Measurements from ENCODE around the gene USP32. TPM values are rescaled to one million over a fixed set of nuclear protein-coding genes. Genes with fewer than 3 reads are reported as not detected.

Gene USP32
- total RNA-seq, 2 experiments from 2014 or later = 35.8 to 40.1 TPM

GRCh38 chr17:60163108-60163784, 228.7 kb downstream of the USP32 start:
- ChIA-PET POLR2A (no interaction called here), CTCF (no interaction called here)
- H3K27ac Mint-ChIP-seq = no peak overlapping the region
- H3K27me3 Mint-ChIP-seq = peaks cover 3% of the 10 kb centered on the region
- H3K4me3 Mint-ChIP-seq = no peak overlapping the region
- H3K9me3 Mint-ChIP-seq = no peaks in the 10 kb centered on the region
- DNase-seq = no peak
- no peaks in the 10 kb centered on the region for H3K36me3 Mint-ChIP-seq (ENCODE audit: low read depth)
- peaks cover 34% of the 10 kb centered on the region for H3K4me1 Mint-ChIP-seq

- POLR2A ChIA-PET = no interaction called here
- H3K27me3 Mint-ChIP-seq = peaks cover 3% of the 10 kb centered on the region
- no peaks in the 10 kb centered on the region for H3K36me3 Mint-ChIP-seq (ENCODE audit: low read depth)
- no peaks in the 10 kb centered on the region for H3K9me3 Mint-ChIP-seq
- CTCF ChIA-PET = interaction anchor here (0.8 kb wide), 1 partner anchor 20 kb away, joined by 3 read pairs; no protein-coding TSS in a partner anchor
- DNase-seq = no peak
- no peak overlapping the region for H3K27ac Mint-ChIP-seq
- H3K4me3 Mint-ChIP-seq = no peak overlapping the region
- H3K4me1 Mint-ChIP-seq = peaks cover 28% of the 10 kb centered on the region
These were observed 230.2 kb downstream of the USP32 start for GRCh38 chr17:60161598-60162330.

GRCh38 chr17:60160829-60161501, 231.0 kb downstream of the USP32 start:
- no peak for DNase-seq
- H3K4me3 Mint-ChIP-seq = no peak overlapping the region
- H3K27ac Mint-ChIP-seq = no peak overlapping the region
- H3K4me1 Mint-ChIP-seq = peaks cover 23% of the 10 kb centered on the region
- ChIA-PET POLR2A (no interaction called here), CTCF (interaction anchor here (0.8 kb wide), 1 partner anchor 19 kb away, joined by 3 read pairs; no protein-coding TSS in a partner anchor)
- no peaks in the 10 kb centered on the region for H3K9me3 Mint-ChIP-seq
- H3K36me3 Mint-ChIP-seq (ENCODE audit: low read depth) = no peaks in the 10 kb centered on the region
- peaks cover 3% of the 10 kb centered on the region for H3K27me3 Mint-ChIP-seq

GRCh38 chr17:60159479-60159866, 232.5 kb downstream of the USP32 start:
- ChIA-PET CTCF (no interaction called here), POLR2A (no interaction called here)
- H3K36me3 Mint-ChIP-seq (ENCODE audit: low read depth) = no peaks in the 10 kb centered on the region
- no peaks in the 10 kb centered on the region for H3K9me3 Mint-ChIP-seq
- H3K4me1 Mint-ChIP-seq = peaks cover 9% of the 10 kb centered on the region
- H3K4me3 Mint-ChIP-seq = no peak overlapping the region
- no peak for DNase-seq
- no peak overlapping the region for H3K27ac Mint-ChIP-seq
- H3K27me3 Mint-ChIP-seq = peaks cover 8% of the 10 kb centered on the region

- ChIA-PET POLR2A (no interaction called here), CTCF (no interaction called here)
- Mint-ChIP-seq H3K9me3 (no peaks in the 10 kb centered on the region), H3K36me3 (ENCODE audit: low read depth) (no peaks in the 10 kb centered on the region), H3K27me3 (peaks cover 9% of the 10 kb centered on the region), H3K4me3 (no peak overlapping the region), H3K27ac (no peak overlapping the region), H3K4me1 (peaks cover 6% of the 10 kb centered on the region)
- DNase-seq = no peak
These were observed 233.0 kb downstream of the USP32 start for GRCh38 chr17:60158751-60159478.

- ChIA-PET CTCF (no interaction called here), POLR2A (no interaction called here)
- H3K27me3 Mint-ChIP-seq = peaks cover 16% of the 10 kb centered on the region
- no peaks in the 10 kb centered on the region for H3K4me1 Mint-ChIP-seq
- no peak overlapping the region for H3K4me3 Mint-ChIP-seq
- DNase-seq = no peak
- H3K36me3 Mint-ChIP-seq (ENCODE audit: low read depth) = no peaks in the 10 kb centered on the region
- H3K9me3 Mint-ChIP-seq = no peaks in the 10 kb centered on the region
- H3K27ac Mint-ChIP-seq = no peak overlapping the region
These were observed 234.4 kb downstream of the USP32 start for GRCh38 chr17:60157487-60158040.

GRCh38 chr17:60156746-60157145, 235.2 kb downstream of the USP32 start:
- POLR2A ChIA-PET = no interaction called here
- DNase-seq = no peak
- H3K27me3 Mint-ChIP-seq = peaks cover 20% of the 10 kb centered on the region
- H3K4me3 Mint-ChIP-seq = no peak overlapping the region
- H3K27ac Mint-ChIP-seq = no peak overlapping the region
- H3K4me1 Mint-ChIP-seq = peaks cover under 1% of the 10 kb centered on the region
- H3K9me3 Mint-ChIP-seq = no peaks in the 10 kb centered on the region
- CTCF ChIA-PET = no interaction called here
- H3K36me3 Mint-ChIP-seq (ENCODE audit: low read depth) = no peaks in the 10 kb centered on the region

- no peak overlapping the region for H3K4me3 Mint-ChIP-seq
- ChIA-PET POLR2A (no interaction called here), CTCF (no interaction called here)
- H3K36me3 Mint-ChIP-seq (ENCODE audit: low read depth) = no peaks in the 10 kb centered on the region
- H3K27me3 Mint-ChIP-seq = peaks cover 29% of the 10 kb centered on the region
- no peak overlapping the region for H3K27ac Mint-ChIP-seq
- H3K4me1 Mint-ChIP-seq = peaks cover 10% of the 10 kb centered on the region
- no peaks in the 10 kb centered on the region for H3K9me3 Mint-ChIP-seq
- DNase-seq = no peak
These were observed 236.1 kb downstream of the USP32 start for GRCh38 chr17:60155815-60156214.

GRCh38 chr17:60155427-60155814, 236.5 kb downstream of the USP32 start:
- DNase-seq = no peak
- ChIA-PET CTCF (no interaction called here), POLR2A (no interaction called here)
- Mint-ChIP-seq H3K9me3 (no peaks in the 10 kb centered on the region), H3K4me3 (no peak overlapping the region), H3K4me1 (peaks cover 13% of the 10 kb centered on the region), H3K27me3 (peaks cover 32% of the 10 kb centered on the region), H3K36me3 (ENCODE audit: low read depth) (no peaks in the 10 kb centered on the region), H3K27ac (no peak overlapping the region)

GRCh38 chr17:60154616-60155426, 237.1 kb downstream of the USP32 start:
- H3K27me3 Mint-ChIP-seq = peaks cover 32% of the 10 kb centered on the region
- no peak overlapping the region for H3K4me3 Mint-ChIP-seq
- H3K4me1 Mint-ChIP-seq = peaks cover 13% of the 10 kb centered on the region
- POLR2A ChIA-PET = no interaction called here
- H3K36me3 Mint-ChIP-seq (ENCODE audit: low read depth) = no peaks in the 10 kb centered on the region
- H3K9me3 Mint-ChIP-seq = no peaks in the 10 kb centered on the region
- DNase-seq = no peak
- no peak overlapping the region for H3K27ac Mint-ChIP-seq
- CTCF ChIA-PET = no interaction called here

GRCh38 chr17:60153606-60154390, 238.1 kb downstream of the USP32 start:
- no peak for DNase-seq
- Mint-ChIP-seq H3K4me1 (peaks cover 17% of the 10 kb centered on the region), H3K36me3 (ENCODE audit: low read depth) (no peaks in the 10 kb centered on the region), H3K4me3 (no peak overlapping the region), H3K27ac (no peak overlapping the region), H3K9me3 (no peaks in the 10 kb centered on the region), H3K27me3 (peaks cover 40% of the 10 kb centered on the region)
- CTCF ChIA-PET = no interaction called here
- POLR2A ChIA-PET = interaction anchor here (1.5 kb wide), 1 partner anchor 17 kb away, joined by 4 read pairs; no protein-coding TSS in a partner anchor

GRCh38 chr17:60151355-60151754, 240.6 kb downstream of the USP32 start:
- H3K4me3 Mint-ChIP-seq = no peak overlapping the region
- peak; percentile 42 for DNase-seq
- no peak overlapping the region for H3K27ac Mint-ChIP-seq
- H3K27me3 Mint-ChIP-seq = peaks cover 62% of the 10 kb centered on the region
- H3K36me3 Mint-ChIP-seq (ENCODE audit: low read depth) = no peaks in the 10 kb centered on the region
- ChIA-PET CTCF (interaction anchor here (0.7 to 2.8 kb wide), 6 partner anchors 9 to 487 kb away, joined by 3 to 25 read pairs (median 4); no protein-coding TSS in a partner anchor), POLR2A (interaction anchor here (0.7 to 1.8 kb wide), 3 partner anchors 19 to 532 kb away, joined by 3 to 5 read pairs (median 3); partner anchors contain the start of gene CLTC)
- no peaks in the 10 kb centered on the region for H3K9me3 Mint-ChIP-seq
- H3K4me1 Mint-ChIP-seq = peaks cover 17% of the 10 kb centered on the region
